Ovary (tissue), 3 donors: Measurements from ENCODE around the gene BACH2.

Experiments
- EP300 ChIP-seq: sonication (generic); formaldehyde crosslinking; IDR thresholded peaks from one replicate; pipeline ENCODE4 v1.6.1; 2017; ENCODE audit warnings: antibody characterized with exemption
- POLR2A ChIP-seq: fragments of 450-650 bp; IDR thresholded peaks from one replicate; pipeline ENCODE4 v1.6.1; 2017; ENCODE audit warnings: antibody characterized with exemption, mild to moderate bottlenecking, moderate library complexity
- TF ChIP-seq, protein P1 (sequence below), 3 donors: fragments of 450-650 bp in 2 of 3; fragments of 200-600 bp in 1 of 3; IDR thresholded peaks; one replicate each; pipeline versions ENCODE4 v1.5.1 to v1.8.0; 2016 to 2022; ENCODE audit warnings: antibody characterized with exemption in 3 of 3, mild to moderate bottlenecking in 1 of 3
- donor health status: DM: no; HTN: no; CAD: no.

DNA sequence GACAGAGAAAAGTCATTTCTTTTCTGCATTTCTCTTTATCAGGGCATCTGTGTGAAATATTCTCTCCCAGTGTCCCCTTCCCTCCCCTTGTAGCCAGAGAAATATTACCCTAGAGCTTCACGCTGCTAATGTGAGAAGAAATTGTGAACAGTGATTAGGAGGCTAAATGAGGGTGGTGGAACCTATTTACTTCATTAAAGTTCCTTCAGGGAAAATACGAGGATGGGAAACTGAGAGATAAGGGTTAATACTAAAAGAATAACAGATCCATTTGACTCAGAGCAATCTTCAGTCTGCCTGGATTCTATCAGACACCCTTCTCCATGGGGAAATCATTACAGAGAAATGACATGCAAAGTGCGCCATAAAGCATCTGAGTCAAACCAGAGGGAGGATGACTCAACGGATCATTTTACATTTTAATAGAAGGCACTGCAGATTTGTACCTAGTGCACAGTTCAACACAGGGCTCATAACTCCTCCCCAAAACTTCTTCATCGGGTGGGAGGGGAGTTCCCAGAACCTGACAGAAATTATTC is 271.1 kb downstream of the BACH2 start:
- no peak for TF ChIP-seq EP300
- TF ChIP-seq, protein P1, sequence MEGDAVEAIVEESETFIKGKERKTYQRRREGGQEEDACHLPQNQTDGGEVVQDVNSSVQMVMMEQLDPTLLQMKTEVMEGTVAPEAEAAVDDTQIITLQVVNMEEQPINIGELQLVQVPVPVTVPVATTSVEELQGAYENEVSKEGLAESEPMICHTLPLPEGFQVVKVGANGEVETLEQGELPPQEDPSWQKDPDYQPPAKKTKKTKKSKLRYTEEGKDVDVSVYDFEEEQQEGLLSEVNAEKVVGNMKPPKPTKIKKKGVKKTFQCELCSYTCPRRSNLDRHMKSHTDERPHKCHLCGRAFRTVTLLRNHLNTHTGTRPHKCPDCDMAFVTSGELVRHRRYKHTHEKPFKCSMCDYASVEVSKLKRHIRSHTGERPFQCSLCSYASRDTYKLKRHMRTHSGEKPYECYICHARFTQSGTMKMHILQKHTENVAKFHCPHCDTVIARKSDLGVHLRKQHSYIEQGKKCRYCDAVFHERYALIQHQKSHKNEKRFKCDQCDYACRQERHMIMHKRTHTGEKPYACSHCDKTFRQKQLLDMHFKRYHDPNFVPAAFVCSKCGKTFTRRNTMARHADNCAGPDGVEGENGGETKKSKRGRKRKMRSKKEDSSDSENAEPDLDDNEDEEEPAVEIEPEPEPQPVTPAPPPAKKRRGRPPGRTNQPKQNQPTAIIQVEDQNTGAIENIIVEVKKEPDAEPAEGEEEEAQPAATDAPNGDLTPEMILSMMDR (IDR thresholded peaks at IDR 0.05): no peak
- TF ChIP-seq POLR2A: no peak
